Kidney (tissue), 14 donors: ENCODE data around the gene HIVEP3. TPM values are rescaled to one million over a fixed set of nuclear protein-coding genes. Genes with fewer than 3 reads are reported as not detected.

ENCODE experiments used
- DNase-seq, 5 donors: peaks; one replicate each; pipeline ENCODE4 v3.0.0-alpha.2; 2013 to 2020
- FAIRE-seq: peaks from 2 replicates; lab custom pipeline; 2012; peaks lifted over from hg19 to GRCh38; lab: Jason Lieb, UNC
- H3K27ac ChIP-seq, 2 donors: one replicate each; pipeline ENCODE4 v1.7.0; 2013; ENCODE audit warnings: low read depth in 2 of 2, low read length in 2 of 2, inconsistent platforms in 1 of 2
- H3K27me3 ChIP-seq: one replicate; pipeline ENCODE4 v1.7.1; 2013; ENCODE audit warnings: low read length, inconsistent platforms; ENCODE audit not compliant: control insufficient read depth, insufficient read depth
- H3K36me3 ChIP-seq, 3 donors: one replicate each; pipeline versions ENCODE4 v1.7.0 to v1.7.1; 2013; ENCODE audit warnings: low read length in 3 of 3, control low read depth in 1 of 3, inconsistent platforms in 1 of 3; ENCODE audit not compliant: insufficient read depth in 3 of 3, control insufficient read depth in 2 of 3
- H3K4me1 ChIP-seq, 3 donors: one replicate each; pipeline versions ENCODE4 v1.7.0 to v1.7.1; 2013; ENCODE audit warnings: low read length in 3 of 3, inconsistent platforms in 1 of 3, low read depth in 1 of 3; ENCODE audit not compliant: control insufficient read depth in 2 of 3, insufficient read depth in 2 of 3
- H3K4me3 ChIP-seq, 3 donors: one replicate each; pipeline versions ENCODE4 v1.7.0 to v1.8.1; 2013; ENCODE audit warnings: low read length in 3 of 3, control low read depth in 1 of 3, inconsistent platforms in 1 of 3
- H3K9ac ChIP-seq, 3 donors: one replicate each; pipeline versions ENCODE4 v1.7.0 to v1.7.1; 2013; ENCODE audit warnings: low read length in 3 of 3, control low read depth in 1 of 3, inconsistent platforms in 1 of 3
- H3K9me3 ChIP-seq, 3 donors: one replicate each; pipeline versions ENCODE4 v1.7.0 to v1.7.1; 2013; ENCODE audit warnings: low read length in 3 of 3, control low read depth in 1 of 3, inconsistent platforms in 1 of 3; ENCODE audit not compliant: control insufficient read depth in 2 of 3, insufficient read depth in 1 of 3
- CTCF ChIP-seq: IDR thresholded peaks from 3 replicates; pipeline ENCODE4 v1.5.1; 2012; ENCODE audit warnings: mild to moderate bottlenecking, moderate library complexity, borderline replicate concordance; ENCODE audit not compliant: insufficient read depth; ENCODE audit errors: extremely low read depth
- intact Hi-C: fragments of 100-400 bp; cut with DNase I; formaldehyde crosslinking; loops from one replicate; pipeline ENCODE4 v1.11.1; 2022
- polyA plus RNA-seq: library from polyadenylated mRNA; stranded (reverse); fragments of 350-450 nt; fragmentation: Illumina TruSeq; extraction: RNeasy Lipid Tissue Mini Kit (QIAGEN cat#74804); gene quantifications from one replicate; pipeline ENCODE4 v1.2.3, GENCODE V29; 2014; ENCODE audit warnings: low read depth, low replicate concordance; ENCODE audit not compliant: insufficient read depth
- total RNA-seq: library from RNA; stranded (reverse); fragmentation: NEBNext Ultra II Directional; extraction: Animal tissue kit (Norgen Biotek cat#: 25700); gene quantifications from one replicate; pipeline ENCODE4 v1.2.1, GENCODE V29; 2021
- donor health status: control.
- donor health status: control.
- donor health status: control.
- donor health status: control.
- donor health status: control.
- donor health status: DM: yes; HTN: yes; CAD: no.
- donor health status: Normal renal cell carcinoma (clear cell type).

The HIVEP3 gene
- total and polyA plus RNA-seq, 2 donors from 2014 or later = 3.5 to 11.0 TPM

- no peak overlapping the region for H3K4me3 ChIP-seq
- no peak for TF ChIP-seq CTCF
- no peak overlapping the region for H3K27ac ChIP-seq
Observed at GRCh38 chr1:41483960-41484401, 434.7 kb downstream of the HIVEP3 start.

GRCh38 chr1:41483001-41483850, 435.5 kb downstream of the HIVEP3 start:
- DNase-seq (peak in 2 of 5 donors; percentile 35 to 49), FAIRE-seq (no peak)
- intact Hi-C loops = no loop called here
- no peaks in the 10 kb centered on the region for H3K9me3 ChIP-seq
- H3K36me3 ChIP-seq = no peaks in the 10 kb centered on the region
- no peak for TF ChIP-seq CTCF
- H3K4me3 ChIP-seq = no peak overlapping the region
- no peaks in the 10 kb centered on the region for H3K27me3 ChIP-seq
- peaks cover 4 to 33% (median 23%) of the 10 kb centered on the region in 3 donors for H3K4me1 ChIP-seq
- no peak overlapping the region for H3K27ac ChIP-seq
- no peak overlapping the region for H3K9ac ChIP-seq

More at GRCh38 chr1:41483960-41484401, 434.7 kb downstream of the HIVEP3 start:
- H3K4me1 ChIP-seq = peaks cover 4 to 33% (median 23%) of the 10 kb centered on the region in 3 donors
- H3K9ac ChIP-seq = no peak overlapping the region
- H3K9me3 ChIP-seq = no peaks in the 10 kb centered on the region
- DNase-seq (peak in 1 of 5 donors; percentile 77), FAIRE-seq (no peak)
- no peaks in the 10 kb centered on the region for H3K36me3 ChIP-seq
- H3K27me3 ChIP-seq = no peaks in the 10 kb centered on the region
- intact Hi-C loops = no loop called here

GRCh38 chr1:41482001-41482765, 436.5 kb downstream of the HIVEP3 start:
- DNase-seq = peak in 2 of 5 donors; percentile 50 to 93
- H3K27ac ChIP-seq = no peak overlapping the region
- H3K4me1 ChIP-seq = peaks cover 4 to 31% (median 20%) of the 10 kb centered on the region in 3 donors

More at GRCh38 chr1:41482001-41482765, 436.5 kb downstream of the HIVEP3 start:
- Histone ChIP-seq H3K27me3 (no peaks in the 10 kb centered on the region), H3K4me3 (no peak overlapping the region), H3K9ac (no peak overlapping the region), H3K36me3 (no peaks in the 10 kb centered on the region), H3K9me3 (no peaks in the 10 kb centered on the region)
- no peak for FAIRE-seq
- no peak for TF ChIP-seq CTCF
- intact Hi-C loops = no loop called here
